GM12873 (cell line): ENCODE data around the gene C1orf159.

Source experiments
- TF ChIP-seq, protein P1 (sequence below): IDR thresholded peaks from 2 replicates; pipeline ENCODE4 v1.5.1; 2012; ENCODE audit warnings: low read depth, mild to moderate bottlenecking, moderate library complexity, low read length, control low read depth; ENCODE audit not compliant: insufficient read depth; ENCODE audit errors: missing control alignments

C1orf159 gene

GRCh38 chr1:1093610-1093943 lies 22.3 kb downstream of the C1orf159 start:
- TF ChIP-seq, protein P1, sequence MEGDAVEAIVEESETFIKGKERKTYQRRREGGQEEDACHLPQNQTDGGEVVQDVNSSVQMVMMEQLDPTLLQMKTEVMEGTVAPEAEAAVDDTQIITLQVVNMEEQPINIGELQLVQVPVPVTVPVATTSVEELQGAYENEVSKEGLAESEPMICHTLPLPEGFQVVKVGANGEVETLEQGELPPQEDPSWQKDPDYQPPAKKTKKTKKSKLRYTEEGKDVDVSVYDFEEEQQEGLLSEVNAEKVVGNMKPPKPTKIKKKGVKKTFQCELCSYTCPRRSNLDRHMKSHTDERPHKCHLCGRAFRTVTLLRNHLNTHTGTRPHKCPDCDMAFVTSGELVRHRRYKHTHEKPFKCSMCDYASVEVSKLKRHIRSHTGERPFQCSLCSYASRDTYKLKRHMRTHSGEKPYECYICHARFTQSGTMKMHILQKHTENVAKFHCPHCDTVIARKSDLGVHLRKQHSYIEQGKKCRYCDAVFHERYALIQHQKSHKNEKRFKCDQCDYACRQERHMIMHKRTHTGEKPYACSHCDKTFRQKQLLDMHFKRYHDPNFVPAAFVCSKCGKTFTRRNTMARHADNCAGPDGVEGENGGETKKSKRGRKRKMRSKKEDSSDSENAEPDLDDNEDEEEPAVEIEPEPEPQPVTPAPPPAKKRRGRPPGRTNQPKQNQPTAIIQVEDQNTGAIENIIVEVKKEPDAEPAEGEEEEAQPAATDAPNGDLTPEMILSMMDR, result no peak

DNA sequence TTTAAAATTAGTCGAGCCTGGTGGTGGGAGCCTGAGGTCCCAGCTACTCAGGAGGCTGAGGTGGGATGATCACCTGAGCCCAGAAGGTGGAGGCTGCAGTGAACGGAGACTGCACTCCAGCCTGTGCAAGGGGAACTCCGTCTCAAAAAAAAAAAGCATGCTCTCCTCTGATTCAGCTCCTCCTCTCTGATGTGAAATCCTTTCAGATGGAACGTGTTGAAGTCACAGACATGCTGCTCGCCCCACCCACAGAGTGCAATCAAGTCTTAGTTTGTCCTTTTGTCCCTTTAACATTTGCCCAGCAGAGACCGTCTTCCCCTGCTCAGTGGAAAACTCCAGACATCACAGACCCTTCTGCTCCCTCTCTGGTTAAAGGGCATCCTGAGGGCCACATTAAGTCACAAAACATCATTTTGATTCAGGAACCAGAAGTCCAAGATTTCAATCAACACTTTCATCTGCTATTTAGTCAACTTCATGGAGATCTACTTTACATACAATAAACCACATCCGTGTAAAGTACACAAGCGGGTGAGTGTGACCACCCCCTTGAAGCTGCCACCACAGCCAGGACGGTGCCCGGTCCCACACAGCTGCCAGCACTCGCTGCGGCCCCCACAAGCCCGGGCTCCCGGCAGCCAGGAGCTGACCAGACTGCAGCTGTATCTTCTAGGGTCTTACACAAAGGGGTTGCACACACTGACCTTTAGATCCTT lies 22.8 kb downstream of the C1orf159 start:
- TF ChIP-seq, protein P1, result no peak

GRCh38 chr1:1092149-1092855 lies 23.6 kb downstream of the C1orf159 start:
- TF ChIP-seq, protein P1, result no peak

GRCh38 chr1:1091344-1092148 lies 24.3 kb downstream of the C1orf159 start:
- TF ChIP-seq, protein P1, result no peak

DNA sequence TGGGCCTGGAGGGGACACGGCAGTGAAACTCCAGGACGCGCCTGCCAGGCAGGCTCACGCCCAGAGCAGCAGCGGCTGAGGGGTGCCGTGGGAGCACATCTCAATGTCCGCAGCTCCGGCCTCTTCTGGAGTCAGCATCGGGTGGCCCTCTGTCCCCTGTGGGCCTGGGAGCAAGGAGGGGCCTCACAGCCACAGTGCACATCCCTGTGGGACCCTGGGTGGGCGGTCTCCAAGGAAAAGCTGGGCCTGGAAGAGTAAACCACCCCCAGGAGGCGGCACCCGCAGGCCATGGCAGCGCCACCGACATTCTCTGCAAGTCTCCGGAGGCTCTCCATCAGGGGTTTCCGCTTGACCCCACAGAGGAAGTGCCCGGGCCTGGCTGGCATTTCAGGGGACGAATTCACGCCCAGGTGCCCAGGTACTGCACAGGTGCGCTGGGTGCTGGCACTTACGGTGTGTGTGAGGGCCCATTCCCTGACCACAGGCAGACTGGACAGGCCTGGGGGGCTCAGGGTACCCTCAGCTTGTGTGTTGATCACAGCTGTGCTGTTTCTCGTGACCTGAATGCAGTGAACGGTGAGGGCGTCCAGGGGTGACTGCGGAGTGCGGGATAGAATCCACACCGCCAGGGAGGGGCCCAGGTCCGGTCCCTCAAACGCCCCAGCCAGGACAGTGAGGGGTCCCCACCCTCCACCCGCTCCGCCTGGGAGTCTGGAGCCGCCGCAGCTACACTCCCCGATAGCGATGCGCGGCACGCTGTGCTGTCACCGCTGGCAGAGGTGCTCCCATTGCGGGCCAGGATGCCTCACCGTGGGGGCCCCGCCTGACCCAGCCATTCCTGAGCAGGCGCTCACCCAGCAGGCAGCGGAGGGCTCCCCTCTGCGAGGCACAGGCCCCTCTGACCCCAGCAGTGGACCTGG lies 25.2 kb downstream of the C1orf159 start:
- TF ChIP-seq, protein P1, result no peak

DNA sequence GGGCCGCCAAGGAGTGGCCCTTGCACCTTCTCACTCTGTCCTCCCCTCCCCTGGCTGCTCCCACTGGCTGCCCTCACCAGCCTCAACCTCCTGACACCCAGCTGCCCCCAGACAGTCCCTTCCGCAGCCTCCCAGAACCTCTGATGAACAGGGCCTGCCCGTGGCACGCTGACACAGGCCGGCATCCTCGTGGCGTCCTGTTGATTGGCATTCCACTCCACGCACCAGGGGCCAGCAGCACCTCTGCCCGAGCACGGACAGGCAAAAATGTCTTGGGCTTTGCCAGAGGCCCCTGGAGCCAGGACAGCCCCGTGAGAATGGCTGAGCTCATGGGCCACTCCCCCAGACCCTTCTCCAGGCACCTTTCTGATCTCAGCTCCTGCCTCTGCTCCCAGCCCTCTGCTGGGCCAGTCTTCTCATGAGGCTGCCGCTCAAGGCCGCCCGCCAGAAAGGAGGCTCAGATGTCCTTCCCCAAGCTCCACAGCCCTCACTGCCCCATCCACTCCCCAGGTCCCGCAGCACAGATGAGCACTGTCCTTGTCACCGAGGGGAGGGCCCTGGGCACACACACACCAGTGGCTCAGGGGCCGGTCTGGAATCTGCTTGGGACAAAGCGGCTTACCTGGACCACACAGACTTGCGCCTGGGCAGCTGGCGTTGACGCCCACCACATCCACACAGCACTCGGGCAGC lies 26.0 kb downstream of the C1orf159 start:
- TF ChIP-seq, protein P1, result no peak
